LNCAP (cell line): ENCODE measurements around the gene MOXD1.

ENCODE experiments used
- TF ChIP-seq, protein P1 (sequence below): fragments of 450-650 bp; IDR thresholded peaks from 2 replicates; pipeline ENCODE4 v1.5.1; 2017; ENCODE audit warnings: mild to moderate bottlenecking

Gene MOXD1

DNA sequence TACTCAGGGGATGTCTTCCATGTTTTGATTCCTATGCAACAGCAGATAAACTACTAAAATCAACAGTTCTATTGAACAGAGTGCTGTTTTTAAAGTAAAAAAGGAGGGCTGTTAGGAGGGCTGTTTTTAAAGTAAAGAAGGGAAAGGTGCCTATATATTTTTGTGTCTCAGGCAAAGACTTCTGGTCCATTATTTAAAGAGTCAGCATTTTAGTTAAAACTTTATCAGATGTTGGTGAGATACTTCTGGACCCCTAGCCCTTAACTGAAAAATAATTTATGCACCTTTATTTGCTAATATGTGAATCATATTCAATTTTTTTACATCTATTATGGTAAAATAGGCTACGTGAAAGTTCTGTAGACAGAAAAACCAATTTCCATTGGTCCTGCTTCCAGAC is 144.8 kb downstream of the MOXD1 start:
- TF ChIP-seq, protein P1, sequence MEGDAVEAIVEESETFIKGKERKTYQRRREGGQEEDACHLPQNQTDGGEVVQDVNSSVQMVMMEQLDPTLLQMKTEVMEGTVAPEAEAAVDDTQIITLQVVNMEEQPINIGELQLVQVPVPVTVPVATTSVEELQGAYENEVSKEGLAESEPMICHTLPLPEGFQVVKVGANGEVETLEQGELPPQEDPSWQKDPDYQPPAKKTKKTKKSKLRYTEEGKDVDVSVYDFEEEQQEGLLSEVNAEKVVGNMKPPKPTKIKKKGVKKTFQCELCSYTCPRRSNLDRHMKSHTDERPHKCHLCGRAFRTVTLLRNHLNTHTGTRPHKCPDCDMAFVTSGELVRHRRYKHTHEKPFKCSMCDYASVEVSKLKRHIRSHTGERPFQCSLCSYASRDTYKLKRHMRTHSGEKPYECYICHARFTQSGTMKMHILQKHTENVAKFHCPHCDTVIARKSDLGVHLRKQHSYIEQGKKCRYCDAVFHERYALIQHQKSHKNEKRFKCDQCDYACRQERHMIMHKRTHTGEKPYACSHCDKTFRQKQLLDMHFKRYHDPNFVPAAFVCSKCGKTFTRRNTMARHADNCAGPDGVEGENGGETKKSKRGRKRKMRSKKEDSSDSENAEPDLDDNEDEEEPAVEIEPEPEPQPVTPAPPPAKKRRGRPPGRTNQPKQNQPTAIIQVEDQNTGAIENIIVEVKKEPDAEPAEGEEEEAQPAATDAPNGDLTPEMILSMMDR = no peak

GRCh38 chr6:132253906-132254305 is 147.4 kb downstream of the MOXD1 start:
- TF ChIP-seq, protein P1 = no peak

- TF ChIP-seq, protein P1 = no peak
Observed at GRCh38 chr6:132253211-132253610, 148.1 kb downstream of the MOXD1 start.

GRCh38 chr6:132252113-132252512 is 149.2 kb downstream of the MOXD1 start:
- TF ChIP-seq, protein P1 = no peak

GRCh38 chr6:132251711-132252110 is 149.6 kb downstream of the MOXD1 start:
- TF ChIP-seq, protein P1 = no peak

- TF ChIP-seq, protein P1 = no peak
Observed at GRCh38 chr6:132247381-132248159, 153.7 kb downstream of the MOXD1 start.

- TF ChIP-seq, protein P1 = no peak
Observed at GRCh38 chr6:132246632-132247270, 154.5 kb downstream of the MOXD1 start.
